ENCODE data around the gene ADAMTS20.

- TF ChIP-seq, protein P1, sequence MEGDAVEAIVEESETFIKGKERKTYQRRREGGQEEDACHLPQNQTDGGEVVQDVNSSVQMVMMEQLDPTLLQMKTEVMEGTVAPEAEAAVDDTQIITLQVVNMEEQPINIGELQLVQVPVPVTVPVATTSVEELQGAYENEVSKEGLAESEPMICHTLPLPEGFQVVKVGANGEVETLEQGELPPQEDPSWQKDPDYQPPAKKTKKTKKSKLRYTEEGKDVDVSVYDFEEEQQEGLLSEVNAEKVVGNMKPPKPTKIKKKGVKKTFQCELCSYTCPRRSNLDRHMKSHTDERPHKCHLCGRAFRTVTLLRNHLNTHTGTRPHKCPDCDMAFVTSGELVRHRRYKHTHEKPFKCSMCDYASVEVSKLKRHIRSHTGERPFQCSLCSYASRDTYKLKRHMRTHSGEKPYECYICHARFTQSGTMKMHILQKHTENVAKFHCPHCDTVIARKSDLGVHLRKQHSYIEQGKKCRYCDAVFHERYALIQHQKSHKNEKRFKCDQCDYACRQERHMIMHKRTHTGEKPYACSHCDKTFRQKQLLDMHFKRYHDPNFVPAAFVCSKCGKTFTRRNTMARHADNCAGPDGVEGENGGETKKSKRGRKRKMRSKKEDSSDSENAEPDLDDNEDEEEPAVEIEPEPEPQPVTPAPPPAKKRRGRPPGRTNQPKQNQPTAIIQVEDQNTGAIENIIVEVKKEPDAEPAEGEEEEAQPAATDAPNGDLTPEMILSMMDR (IDR thresholded peaks at IDR 0.05) = no peak
- no peak for TF ChIP-seq POLR2A (IDR thresholded peaks at IDR 0.05)
Measured at GRCh38 chr12:43434614-43435013, 117.4 kb downstream of the ADAMTS20 start.
